ENCODE measurements around the gene RCSD1.
"Not testable (repeated sequence)": the region's sequence is repeated elsewhere in the genome, so short reads cannot be mapped to it uniquely, and the experiment has no call there.

Gene RCSD1

DNA sequence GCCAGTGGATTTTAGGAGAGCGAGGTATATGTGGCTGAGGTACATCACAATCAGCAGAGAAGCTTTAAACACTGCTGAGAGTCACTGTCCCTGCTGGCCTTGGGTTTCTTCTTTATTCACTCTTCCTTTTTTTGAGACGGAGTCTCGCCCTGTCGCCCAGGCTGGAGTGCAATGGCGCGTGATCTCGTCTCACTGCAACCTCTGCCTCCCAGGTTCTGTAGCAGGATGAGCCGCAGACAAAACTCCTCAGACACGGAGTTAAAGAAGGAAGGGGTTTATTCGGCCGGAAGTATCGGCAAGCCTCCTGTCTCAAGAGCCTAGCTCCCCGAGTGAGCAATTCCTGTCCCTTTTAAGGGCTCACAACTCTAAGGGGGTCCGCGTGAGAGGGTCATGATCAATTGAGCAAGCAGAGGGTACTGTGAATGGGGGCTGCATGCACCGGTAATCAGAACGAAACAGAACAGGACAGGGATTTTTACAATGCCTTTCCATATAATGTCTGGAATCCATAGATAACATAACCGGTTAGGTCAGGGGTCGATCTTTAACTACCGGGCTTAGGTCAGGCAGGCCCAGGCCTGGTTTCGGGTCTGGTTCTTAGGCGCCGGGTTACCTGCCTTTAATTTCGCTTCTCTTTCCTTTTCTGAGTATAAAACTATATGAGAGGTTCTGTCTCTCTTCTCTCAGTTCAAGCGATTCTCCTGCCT is 89.8 kb downstream of the RCSD1 start:
- DNase-seq: peak; percentile 16

DNA sequence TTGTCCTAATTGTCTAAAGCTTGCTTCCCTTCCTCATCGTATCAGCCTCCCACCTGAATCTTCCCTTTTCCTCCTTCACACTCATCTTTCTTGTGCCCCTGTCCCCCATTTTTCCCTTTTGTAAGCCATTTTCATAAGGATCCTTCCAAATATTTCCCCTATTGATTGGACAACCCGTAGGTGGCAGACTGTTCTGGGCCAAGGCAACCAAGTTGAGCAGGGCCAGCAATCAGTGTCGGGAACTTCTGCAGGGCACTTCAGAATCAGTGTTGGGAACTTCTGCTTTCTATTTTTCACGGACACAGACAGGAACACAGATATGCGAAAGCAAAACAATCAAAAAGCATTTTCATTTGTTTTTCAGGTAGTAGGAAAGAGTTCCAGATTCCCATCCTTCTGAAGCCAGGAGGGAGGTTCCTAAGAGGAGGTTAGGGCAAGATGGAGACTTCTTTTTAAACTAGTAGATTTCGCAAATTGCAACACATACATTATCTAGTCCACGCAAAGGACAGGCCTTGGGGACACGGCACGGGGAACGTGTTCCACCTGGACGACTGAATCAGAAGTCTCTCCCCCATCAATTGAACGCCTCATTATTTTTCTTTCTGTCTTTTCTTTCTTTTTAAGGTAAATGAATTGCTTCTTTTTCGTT is 91.1 kb downstream of the RCSD1 start:
- DNase-seq: peak; percentile 75

DNA sequence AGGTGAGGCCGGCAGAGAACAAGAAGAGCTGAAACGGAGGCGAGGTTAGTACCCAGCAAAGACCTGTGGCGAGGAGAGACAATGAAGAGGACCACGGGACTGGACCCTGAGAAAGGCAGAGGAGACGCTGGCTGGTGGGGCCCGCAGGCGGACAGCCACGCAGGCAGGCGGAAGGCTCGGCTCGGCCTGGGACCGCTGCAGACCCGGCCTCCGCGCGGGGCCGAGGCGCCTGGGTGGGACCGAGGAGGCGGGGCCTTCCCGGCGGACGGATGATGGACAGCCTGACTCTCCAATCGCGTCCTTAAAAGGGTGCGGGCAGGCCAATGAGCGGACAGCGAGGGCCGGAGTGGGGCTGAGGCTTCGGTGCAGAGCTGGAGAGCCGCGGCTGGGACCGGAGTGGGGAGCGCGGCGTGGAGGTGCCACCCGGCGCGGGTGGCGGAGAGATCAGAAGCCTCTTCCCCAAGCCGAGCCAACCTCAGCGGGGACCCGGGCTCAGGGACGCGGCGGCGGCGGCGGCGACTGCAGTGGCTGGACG is 91.7 kb downstream of the RCSD1 start, which contains the start of gene MPZL1:
Gene MPZL1, plus strand, starts transcription at position 366 of the 535 bp plus-strand sequence. CDS start 170 bp downstream, outside the sequence.
- DNase-seq: peak; percentile 96

DNA sequence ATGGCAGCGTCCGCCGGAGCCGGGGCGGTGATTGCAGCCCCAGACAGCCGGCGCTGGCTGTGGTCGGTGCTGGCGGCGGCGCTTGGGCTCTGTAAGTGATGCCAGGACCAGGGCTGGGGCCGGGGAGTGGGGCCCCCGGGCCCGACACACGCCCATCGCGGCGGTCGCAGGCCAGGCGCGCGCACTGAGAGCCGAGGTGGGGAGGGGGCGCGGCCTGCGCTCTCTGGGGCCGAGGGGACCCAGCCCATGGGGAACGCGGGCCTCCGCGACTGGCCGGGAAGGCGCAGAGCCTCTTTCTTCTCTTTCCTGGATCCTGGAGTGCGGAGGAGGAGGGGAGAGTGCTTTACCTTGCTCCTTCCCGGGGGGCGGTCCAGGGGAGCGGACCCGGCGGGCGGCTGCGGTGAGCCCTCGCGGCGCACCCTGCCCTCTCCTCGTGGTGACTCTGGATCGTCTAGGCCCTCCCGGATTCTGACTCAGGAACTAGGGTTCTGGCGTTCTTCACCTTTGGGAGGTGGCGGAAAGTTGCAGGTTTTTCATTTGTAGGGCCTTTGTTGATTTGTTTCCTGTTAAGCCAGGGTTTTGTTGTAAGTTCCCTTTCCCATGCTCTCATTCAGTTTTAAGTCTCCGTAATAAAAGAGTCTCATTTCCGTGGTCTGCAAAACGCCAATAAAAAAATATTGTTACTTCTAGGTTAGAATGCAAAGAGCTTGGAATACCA is 92.3 kb downstream of the RCSD1 start:
- DNase-seq: peak; percentile 32

DNA sequence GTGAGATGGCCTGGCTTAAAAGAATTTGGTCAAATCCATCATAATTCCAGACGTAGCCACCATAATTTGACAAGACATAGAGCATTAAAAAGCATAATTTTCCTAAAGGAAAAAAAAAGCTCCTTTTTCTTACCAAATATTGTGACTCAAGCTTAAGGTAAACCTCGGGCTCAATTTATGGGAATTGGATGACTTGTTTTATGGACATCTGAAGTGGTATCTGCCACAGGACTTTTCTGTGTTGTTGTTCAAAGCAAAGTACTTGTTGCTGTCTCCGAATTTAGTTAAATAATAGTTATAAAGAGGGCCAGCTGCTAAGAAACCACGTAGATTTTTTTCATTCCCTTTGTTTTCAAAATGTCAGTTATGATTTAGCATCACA is 92.8 kb downstream of the RCSD1 start:
- DNase-seq: no peak

DNA sequence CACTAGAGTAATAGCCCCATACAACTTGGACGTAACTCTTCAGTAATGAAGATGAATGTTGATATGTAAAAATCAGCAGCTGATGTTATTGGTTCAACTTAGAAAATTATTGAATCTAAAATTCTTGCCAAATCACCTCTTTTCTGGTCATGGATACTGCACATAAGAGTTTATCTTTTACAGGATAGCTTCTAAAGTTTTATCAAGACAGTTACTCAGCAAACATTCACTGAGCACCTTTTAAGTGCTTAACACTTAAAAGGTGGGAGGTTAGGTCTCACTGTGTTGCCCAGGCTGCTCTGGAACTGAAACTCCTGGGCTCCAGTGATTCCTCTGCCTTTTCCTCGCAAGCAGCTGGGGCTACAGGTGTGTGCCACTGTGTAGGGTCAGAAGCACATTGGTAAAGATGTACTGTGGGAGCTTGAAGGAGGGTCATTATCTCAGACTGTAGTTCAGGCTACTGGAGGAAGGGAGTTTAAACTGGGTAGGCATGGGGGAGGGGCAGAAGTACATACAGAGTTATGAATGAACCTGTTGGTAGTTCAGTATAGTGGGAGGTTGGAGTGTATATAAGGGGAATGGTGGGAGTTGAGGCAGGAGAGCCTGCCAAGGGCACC is 93.8 kb downstream of the RCSD1 start:
- DNase-seq: no peak

DNA sequence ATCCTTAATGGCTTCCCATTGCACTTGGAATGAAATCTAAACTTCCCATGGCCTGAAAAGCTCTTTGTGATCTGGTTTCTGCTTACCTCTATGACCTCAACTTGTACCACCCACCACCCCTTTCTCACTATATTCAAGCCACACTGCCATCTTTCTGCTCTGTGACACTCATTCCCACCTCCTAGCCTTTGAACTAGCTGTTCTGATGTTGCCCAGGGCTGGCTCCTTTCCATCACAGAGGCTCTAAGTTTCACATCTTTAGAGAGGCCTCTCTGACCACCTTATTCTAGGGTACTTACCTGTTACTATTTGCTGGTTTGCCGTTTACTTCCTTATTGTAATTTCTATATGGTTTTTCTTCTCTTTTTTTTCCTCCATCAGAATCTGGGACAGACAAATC is 96.0 kb downstream of the RCSD1 start:
- no peak for DNase-seq

DNA sequence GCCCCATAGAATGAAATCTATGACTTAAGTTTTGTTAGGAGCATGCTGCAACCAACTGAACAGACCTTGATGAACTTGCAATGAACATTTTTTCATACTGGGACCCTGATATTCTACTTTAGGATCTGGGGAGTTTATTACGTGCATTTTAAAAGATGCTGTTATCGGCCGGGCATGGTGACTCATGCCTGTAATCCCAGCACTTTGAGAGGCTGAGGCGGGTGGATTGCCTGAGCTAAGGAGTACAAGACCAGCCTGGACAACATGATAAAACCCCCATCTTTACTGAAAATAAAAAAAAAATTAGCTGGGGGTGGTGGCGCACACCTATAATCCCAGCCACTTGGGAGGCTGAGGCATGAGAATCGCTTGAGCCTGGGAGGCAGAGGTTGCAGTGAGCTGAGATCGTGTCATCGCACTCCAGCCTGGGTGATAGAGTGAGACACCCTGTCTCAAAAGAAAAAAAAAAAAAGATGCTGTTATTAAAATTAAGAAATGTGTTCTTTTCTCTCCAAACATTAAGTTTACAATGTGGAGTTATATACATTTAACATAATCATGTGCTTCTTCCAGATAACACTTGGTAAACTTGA is 98.9 kb downstream of the RCSD1 start:
- no peak for DNase-seq

DNA sequence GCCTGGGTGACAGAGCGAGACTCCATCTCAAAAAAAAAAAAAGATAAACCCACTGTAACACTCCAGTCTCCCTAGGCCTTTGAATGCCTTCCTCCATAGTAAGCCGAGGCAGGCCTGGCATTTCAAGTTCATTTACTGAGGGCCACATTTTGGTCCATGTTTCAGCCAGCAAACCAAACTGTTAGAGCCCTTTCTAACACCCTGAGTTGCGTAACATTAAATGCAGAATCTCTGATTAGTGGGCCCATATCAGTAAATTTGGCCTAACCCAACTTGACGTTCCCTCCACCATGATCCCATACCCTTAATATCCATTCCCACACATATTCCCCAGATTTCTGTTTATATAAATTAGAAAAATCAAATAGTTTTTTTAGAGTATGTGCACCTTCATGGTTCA is 104.2 kb downstream of the RCSD1 start:
- DNase-seq: no peak

DNA sequence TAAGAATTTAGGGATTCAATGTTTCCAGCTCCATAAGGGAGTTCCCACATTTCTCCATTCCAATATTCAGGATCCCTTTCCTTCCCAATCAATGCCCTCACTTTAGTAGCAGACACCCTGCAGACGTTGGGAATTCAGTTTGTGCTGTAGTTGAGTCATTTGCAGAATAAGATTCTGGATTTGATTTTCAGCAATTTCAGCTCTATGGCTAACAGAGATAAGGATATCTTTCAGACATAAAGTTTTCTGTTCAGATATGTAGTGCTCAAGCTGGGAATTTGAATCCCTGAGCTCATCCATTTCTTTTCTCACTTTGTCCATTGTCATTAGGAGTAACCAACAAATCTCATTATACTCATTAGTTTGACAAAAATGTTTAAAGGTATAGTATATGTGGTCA is 104.8 kb downstream of the RCSD1 start:
- no peak for DNase-seq

DNA sequence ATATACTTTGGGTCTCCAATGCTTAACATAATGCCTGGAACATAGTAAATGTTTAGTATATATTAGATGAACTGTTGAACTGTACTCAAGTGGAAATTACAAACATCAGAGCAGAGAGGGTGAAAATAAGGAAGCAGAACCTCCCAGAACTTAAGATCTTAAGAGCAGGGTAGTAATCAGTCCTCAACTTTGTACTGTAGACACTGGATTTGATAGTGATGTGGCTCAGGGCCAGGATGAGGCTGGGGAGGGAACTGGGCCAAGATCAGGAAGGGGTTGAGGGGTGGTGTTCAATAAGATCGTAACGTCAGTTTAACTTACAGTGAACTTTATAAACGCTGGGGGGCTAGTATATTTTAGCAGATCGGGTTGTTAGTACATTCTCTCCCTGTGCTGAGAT is 107.1 kb downstream of the RCSD1 start:
- DNase-seq: no peak

DNA sequence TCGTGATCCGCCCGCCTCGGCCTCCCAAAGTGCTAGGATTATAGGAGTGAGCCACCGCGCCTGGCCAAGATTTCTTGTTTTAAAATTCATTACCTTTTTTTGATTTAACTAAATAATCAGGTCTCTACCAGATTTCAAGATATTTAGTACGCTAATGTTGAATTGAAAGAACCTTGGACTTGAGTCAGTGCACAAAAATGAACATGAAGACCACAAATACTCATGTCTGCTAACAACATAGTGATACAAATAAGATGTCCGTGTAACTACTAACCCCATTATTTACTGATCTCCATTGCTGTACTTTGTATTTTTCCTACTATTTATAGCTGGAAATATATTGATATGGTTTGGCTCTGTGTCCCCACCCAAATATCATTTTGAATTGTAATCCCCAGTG is 108.1 kb downstream of the RCSD1 start:
- DNase-seq: no peak

DNA sequence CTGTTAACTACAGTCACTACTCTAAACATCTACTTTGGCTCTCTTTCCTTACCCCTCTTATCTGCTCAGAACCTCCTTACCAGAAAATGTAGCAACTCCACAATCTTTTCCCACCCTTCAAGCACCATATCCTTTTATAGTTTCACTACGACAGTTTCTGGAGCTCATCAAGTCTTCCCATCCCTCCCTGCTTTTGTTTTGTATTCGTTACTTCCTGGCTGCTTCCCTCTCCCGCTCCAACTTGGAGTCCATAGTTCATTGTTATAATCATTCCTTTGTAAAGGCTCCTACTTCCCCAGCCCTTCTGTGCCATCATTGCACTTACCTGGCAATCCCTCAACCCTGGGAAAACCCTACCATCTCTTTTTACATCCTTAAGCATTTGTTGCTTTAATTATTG is 109.7 kb downstream of the RCSD1 start:
- no peak for DNase-seq

DNA sequence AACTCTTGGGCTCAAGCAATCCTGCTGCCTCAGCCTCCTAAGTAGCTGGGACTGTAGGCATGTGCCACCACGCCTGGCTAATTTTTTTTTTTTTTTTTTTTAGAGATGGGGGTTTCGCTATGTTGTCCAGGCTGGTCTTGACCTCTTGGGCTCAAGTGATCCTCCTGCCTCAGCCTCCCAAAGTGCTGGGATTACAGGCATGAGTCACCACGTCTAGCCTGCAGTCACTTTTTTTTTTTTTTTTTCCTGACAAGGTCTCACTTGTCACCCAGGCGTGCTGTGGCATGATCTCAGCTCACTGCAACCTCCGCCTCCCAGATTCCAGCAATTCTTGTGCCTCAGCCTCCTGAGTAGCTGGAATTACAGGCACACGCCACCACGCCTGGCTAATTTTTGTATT is 111.1 kb downstream of the RCSD1 start:
- not testable (repeated sequence) for DNase-seq

DNA sequence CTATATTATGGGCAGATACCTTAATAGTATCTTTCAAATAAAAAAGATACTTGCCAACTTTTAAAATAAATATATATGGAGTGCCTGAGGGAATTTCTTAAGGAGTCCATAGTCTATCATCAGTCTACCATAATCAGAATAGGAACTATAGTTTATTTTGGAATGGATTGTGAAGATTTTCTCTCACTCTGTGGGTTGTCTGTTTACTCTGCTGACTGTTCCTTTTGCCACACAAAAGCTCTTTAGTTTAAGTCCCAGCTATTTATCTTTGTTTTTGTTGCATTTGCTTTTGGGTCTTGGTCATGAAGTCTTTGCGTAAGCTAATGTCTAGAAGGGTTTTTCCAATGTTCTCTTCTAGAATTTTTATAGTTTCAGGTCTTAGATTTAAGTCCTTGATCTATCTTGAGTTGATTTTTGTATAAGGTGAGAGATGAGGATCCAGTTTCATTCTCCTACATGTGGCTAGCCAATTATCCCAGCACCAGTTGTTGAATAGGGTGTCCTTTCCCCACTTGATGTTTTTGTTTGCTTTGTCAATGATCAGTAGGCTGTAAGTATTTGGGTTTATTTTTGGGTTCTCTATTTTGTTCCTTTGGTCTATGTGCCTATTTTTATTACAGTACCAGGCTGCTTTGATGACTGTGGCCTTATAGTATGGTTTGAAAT is 112.5 kb downstream of the RCSD1 start:
- not testable (repeated sequence) for DNase-seq

DNA sequence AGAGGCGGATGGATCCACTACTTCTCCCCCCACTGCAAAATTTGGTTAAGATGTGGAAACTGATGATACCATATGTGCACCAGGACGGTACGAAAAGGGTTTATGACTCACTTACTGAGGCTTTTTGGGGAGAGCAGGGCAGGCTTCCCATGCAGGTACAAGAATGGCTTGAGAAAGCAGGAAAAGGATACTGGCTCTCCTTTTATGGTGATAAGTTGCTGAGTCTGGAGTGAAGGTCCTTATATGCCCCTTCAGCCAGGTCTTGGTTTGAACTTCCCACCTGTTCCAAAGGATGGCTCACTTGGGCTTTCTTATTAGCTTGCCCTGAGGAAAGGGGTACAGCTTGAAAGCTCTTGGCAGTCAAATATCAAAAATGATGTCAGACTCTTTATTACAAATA is 114.9 kb downstream of the RCSD1 start:
- no peak for DNase-seq

DNA sequence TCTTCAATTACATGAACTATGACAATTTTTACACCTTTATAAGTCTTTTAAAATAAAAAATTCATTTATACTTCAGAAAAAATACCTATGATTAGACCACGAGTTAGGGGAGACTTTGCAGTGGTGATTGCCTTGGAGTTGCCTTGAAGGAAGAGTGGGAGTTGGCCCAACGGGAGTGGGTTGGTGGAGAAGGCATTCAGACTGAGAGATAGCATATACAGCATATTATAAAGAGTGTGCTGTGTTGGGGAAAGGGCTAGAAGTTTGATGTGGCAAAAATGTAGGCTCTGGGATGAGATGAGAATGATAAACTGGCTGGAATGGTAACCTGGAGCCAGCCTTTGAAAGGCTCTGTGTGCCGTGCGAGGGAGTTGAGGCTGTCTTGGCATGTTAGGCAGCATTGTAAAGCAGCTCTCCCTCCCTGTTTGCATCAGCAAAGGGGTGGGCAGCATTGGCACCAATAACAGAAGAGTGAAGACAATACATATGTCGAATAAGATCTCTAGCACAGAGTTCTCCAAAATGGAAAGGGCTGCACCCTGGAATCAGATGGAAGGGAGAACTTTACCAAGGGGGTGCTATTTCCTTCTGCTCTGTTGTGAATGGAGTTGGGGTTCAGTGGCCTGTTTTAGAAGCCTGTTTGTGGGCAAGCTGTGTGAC is 116.1 kb downstream of the RCSD1 start:
- no peak for DNase-seq

DNA sequence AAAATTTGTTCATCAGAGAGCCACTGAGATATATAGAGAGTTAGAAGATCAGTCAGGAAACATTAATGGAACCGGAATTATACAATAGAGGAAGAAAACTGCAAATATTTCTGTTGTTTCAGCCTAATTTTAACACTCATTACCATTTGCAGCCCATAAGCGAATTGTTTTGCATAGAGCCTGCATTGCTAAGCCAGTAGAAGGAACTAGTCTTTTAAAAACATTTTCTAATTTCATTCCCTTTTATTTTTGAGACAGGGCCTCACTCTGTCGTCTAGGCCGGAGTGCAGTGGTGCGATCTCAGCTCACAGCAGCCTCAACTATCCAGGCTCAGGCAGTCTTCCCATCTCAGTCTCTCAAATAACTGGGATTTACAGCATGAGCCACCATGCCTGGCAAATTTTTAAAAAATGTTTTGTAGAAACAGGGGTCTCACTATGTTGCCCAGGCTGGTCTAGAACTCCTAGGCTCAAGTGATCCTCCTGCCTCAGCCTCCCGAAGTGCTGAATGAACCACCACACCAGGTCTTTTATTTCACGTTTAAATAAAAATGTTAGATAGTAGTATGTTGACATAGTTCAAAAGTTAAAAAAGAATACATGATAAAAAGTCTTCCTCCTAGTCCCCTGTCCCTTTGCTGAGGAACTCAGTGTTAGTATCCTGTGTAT is 117.1 kb downstream of the RCSD1 start:
- DNase-seq: no peak

DNA sequence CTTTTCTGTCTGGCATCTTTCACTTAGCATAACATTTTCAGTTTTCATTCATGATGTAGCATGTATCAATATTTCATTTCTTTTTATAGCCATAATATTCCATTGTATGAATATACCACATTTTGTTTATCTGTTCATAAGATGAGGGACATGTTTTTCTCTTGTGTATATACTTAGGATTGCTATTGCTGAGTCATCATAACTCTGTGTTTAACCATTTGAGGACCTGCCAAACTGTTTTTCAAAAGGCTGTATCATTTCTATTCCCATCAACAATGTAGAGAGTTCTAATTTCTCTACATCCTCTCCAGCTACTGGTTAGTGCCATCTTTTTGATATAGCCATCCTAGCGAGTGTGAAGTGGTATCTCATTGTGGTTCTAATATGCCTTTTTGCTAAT is 118.0 kb downstream of the RCSD1 start:
- DNase-seq: no peak

DNA sequence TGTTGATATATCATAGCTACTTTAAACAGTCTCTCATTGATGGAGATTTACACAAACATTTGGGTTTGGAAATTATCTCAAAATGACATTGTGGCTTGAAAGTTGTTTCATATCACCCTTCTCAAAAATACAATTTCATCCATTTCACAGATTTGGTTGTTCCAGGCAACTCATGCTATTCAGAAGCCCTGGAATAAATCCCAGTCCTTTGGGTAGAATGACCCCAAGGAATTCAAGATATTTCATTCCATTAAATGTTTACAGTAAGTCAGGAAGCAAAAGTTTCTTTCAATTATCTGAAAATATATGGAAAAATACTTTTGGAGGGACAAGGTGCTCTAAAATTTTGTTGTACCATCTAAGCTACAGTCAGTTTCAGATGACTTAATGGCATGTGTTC is 118.9 kb downstream of the RCSD1 start:
- DNase-seq: no peak

DNA sequence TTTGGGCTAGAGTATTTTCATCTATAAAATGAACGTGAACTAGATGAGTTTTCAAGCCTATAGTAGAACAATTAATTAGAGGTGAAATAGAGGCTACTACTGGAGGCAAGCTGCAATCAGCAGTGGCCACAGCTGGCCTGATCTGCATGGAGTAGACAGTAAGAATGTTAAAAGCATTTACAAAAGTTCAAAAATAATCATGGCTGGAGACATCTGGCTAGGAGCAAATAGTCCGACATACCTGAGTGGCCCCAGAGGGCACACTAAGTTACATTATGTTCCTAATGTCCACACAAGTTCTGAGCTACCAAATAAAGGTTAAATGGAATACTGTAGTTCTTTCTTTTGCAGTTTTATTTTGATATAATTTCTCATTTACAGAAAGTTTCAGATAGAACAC is 119.7 kb downstream of the RCSD1 start:
- DNase-seq: no peak

All from suppressor macrophage treated with lipopolysaccharide for 4 hours (primary cell).